Activated B cell treated with CpG ODN at 0.5 μM for 24 hours (primary cell): Measurements from ENCODE around the gene KL. TPM values are rescaled to one million over a fixed set of nuclear protein-coding genes. Genes with fewer than 3 reads are reported as not detected.

ENCODE experiments used
- ATAC-seq: fragments of 200-7000 bp; cut with Tn5 transposase; one replicate; pipeline ENCODE4 v1.10.0; 2021; ENCODE audit warnings: low read depth, mild to moderate bottlenecking, moderate library complexity
- CTCF ChIA-PET: fragments of 350-600 bp; sonication (Branson Sonifier 250); formaldehyde crosslinking; loops from one replicate; lab custom pipeline; 2021; ENCODE audit warnings: antibody characterized with exemption; lab: Charles Lee
- POLR2A ChIA-PET: fragments of 350-600 bp; sonication (Branson Sonifier 250); formaldehyde crosslinking; loops from one replicate; lab custom pipeline; 2021; ENCODE audit warnings: antibody characterized with exemption; lab: Charles Lee
- DNase-seq: peaks from one replicate; pipeline ENCODE4 v3.0.0; 2022
- H3K27ac Mint-ChIP-seq: one replicate; pipeline ENCODE4 v1.8.0; 2020; ENCODE audit warnings: mixed read lengths
- H3K27me3 Mint-ChIP-seq: one replicate; pipeline ENCODE4 v1.8.0; 2021; ENCODE audit warnings: mixed read lengths
- H3K36me3 Mint-ChIP-seq: one replicate; pipeline ENCODE4 v1.8.0; 2021; ENCODE audit warnings: low read depth, mixed read lengths
- H3K4me1 Mint-ChIP-seq: one replicate; pipeline ENCODE4 v1.8.0; 2021; ENCODE audit warnings: mixed read lengths
- H3K4me3 Mint-ChIP-seq: one replicate; pipeline ENCODE4 v1.8.0; 2020; ENCODE audit warnings: mild to moderate bottlenecking, mixed read lengths
- H3K9me3 Mint-ChIP-seq: one replicate; pipeline ENCODE4 v1.8.0; 2020; ENCODE audit warnings: mixed read lengths
- CTCF ChIP-seq: fragments of 200-600 bp; IDR thresholded peaks from one replicate; pipeline ENCODE4 v1.8.0; 2022; ENCODE audit warnings: antibody characterized with exemption, mild to moderate bottlenecking
- intact Hi-C: fragments of 100-400 bp; cut with micrococcal nuclease; formaldehyde crosslinking; loops from one replicate; pipeline ENCODE4 v1.15.1; 2024
- total RNA-seq: library from RNA; stranded (reverse); gene quantifications from 2 replicates; pipeline ENCODE4 v1.2.3, GENCODE V29; 2022

KL gene
- total RNA-seq, 1 donor from 2014 or later: 0.07 TPM

GRCh38 chr13:33079960-33080359 is 63.7 kb downstream of the KL start:
- Mint-ChIP-seq H3K9me3 (no peaks in the 10 kb centered on the region), H3K27ac (no peak overlapping the region), H3K4me1 (no peaks in the 10 kb centered on the region), H3K36me3 (no peaks in the 10 kb centered on the region), H3K4me3 (no peak overlapping the region), H3K27me3 (peaks cover 11% of the 10 kb centered on the region)
- CTCF ChIA-PET: no interaction called here
- intact Hi-C loops: no loop called here
- no peak for ATAC-seq
- DNase-seq: no peak
- POLR2A ChIA-PET: no interaction called here
- no peak for TF ChIP-seq CTCF

GRCh38 chr13:33080972-33081590 is 64.9 kb downstream of the KL start:
- H3K36me3 Mint-ChIP-seq: no peaks in the 10 kb centered on the region
- H3K27ac Mint-ChIP-seq: no peak overlapping the region
- no peak overlapping the region for H3K4me3 Mint-ChIP-seq
- DNase-seq (no peak), ATAC-seq (no peak)
- CTCF ChIA-PET: no interaction called here
- H3K4me1 Mint-ChIP-seq: no peaks in the 10 kb centered on the region
- peaks cover 11% of the 10 kb centered on the region for H3K27me3 Mint-ChIP-seq
- intact Hi-C loops: no loop called here
- no peaks in the 10 kb centered on the region for H3K9me3 Mint-ChIP-seq
- no peak for TF ChIP-seq CTCF
- POLR2A ChIA-PET: no interaction called here

- CTCF ChIA-PET: no interaction called here
- intact Hi-C loops: no loop called here
- peaks cover 12% of the 10 kb centered on the region for H3K27me3 Mint-ChIP-seq
- no peaks in the 10 kb centered on the region for H3K9me3 Mint-ChIP-seq
- no peak overlapping the region for H3K27ac Mint-ChIP-seq
- no peak for TF ChIP-seq CTCF
- H3K4me1 Mint-ChIP-seq: no peaks in the 10 kb centered on the region
- no peak overlapping the region for H3K4me3 Mint-ChIP-seq
- POLR2A ChIA-PET: no interaction called here
- ATAC-seq (no peak), DNase-seq (no peak)
- no peaks in the 10 kb centered on the region for H3K36me3 Mint-ChIP-seq
These were observed 65.4 kb downstream of the KL start for GRCh38 chr13:33081666-33082065.

GRCh38 chr13:33083054-33083453 is 66.8 kb downstream of the KL start:
- no peak overlapping the region for H3K27ac Mint-ChIP-seq
- ChIA-PET POLR2A (no interaction called here), CTCF (no interaction called here)
- intact Hi-C loops: no loop called here
- ATAC-seq (no peak), DNase-seq (no peak)
- no peaks in the 10 kb centered on the region for H3K36me3 Mint-ChIP-seq
- H3K4me3 Mint-ChIP-seq: no peak overlapping the region
- peaks cover 19% of the 10 kb centered on the region for H3K27me3 Mint-ChIP-seq
- no peaks in the 10 kb centered on the region for H3K9me3 Mint-ChIP-seq
- H3K4me1 Mint-ChIP-seq: no peaks in the 10 kb centered on the region
- TF ChIP-seq CTCF: no peak

- ATAC-seq (no peak), DNase-seq (no peak)
- ChIA-PET POLR2A (no interaction called here), CTCF (no interaction called here)
- H3K9me3 Mint-ChIP-seq: no peaks in the 10 kb centered on the region
- H3K27me3 Mint-ChIP-seq: peaks cover 8% of the 10 kb centered on the region
- no peak overlapping the region for H3K4me3 Mint-ChIP-seq
- no peaks in the 10 kb centered on the region for H3K36me3 Mint-ChIP-seq
- intact Hi-C loops: no loop called here
- no peak overlapping the region for H3K27ac Mint-ChIP-seq
- no peak for TF ChIP-seq CTCF
- H3K4me1 Mint-ChIP-seq: no peaks in the 10 kb centered on the region
These were observed 70.9 kb downstream of the KL start for GRCh38 chr13:33087091-33087490.
